NCI-H1417 (cell line): ENCODE data around the gene LPIN1.
A peak's percentile ranks its signal among the peaks of the same experiment; 100 is the strongest.

Source experiments
- DNase-seq, 3 experiments: peaks; one replicate each; lab custom pipeline; 2025; lab: John Stamatoyannopoulos, UW

Gene LPIN1

GRCh38 chr2:11784747-11785610, 38.5 kb downstream of the LPIN1 start:
- DNase-seq: peak in 1 of 3 experiments; percentile 15

DNA sequence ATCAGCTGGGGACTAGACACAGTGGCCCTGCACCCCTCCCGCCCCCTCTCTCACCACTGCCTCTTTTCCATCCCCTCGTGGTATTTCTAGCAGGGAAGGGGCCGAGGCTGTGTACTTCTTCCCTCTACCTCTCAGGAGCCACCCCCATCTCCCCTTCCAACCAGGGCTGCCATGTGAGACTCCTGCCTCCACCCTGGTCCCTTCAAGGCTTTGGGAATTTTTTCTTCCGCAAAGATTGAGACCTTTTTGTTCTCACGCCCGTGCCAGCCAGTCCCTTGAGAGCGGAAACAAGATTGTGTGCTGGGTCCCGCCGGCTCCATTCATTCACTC, 39.1 kb downstream of the LPIN1 start:
- no peak for DNase-seq

GRCh38 chr2:11786191-11786590, 39.8 kb downstream of the LPIN1 start:
- no peak for DNase-seq

DNA sequence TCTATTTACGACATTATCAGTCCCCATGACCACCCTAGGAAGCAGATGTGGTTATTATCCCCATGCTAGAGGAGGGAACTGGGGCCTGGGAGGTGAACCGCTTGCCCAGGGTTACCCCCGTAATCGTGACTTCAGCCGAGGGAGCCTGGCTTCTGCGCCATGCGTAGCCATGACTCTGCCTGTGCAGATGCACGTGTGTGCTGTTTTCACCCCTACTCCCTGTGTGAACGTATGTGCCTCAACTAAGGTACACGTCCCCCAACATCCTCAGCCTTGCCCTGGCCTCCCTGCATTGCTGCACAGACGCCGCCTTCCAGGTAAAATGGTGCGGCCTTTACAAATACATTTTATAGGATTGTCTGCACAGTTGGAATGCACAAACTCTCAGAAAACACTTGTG, 40.2 kb downstream of the LPIN1 start:
- no peak for DNase-seq

DNA sequence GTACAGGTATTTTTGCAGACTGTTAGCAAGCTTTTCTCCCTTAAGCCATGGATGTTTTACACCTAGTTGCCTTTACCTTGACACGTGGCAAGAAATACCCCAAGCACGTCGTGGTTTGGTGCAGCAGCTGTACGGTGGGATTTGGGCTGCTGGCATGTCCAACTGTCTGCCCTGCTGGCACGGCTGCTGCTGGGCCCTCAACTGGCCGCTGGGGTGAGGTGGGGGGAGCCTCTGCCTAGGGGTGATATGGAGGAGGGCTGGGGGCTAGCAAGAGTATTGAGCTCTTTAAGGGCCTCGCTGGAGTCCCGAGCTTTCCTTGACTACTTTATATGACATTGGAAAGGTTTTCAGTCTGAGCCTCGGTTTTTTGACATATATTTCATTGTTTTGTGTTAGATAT, 41.6 kb downstream of the LPIN1 start:
- no peak for DNase-seq

GRCh38 chr2:11788461-11789124, 42.2 kb downstream of the LPIN1 start:
- DNase-seq: peak in 1 of 3 experiments; percentile 68

- no peak for DNase-seq
Observed at GRCh38 chr2:11789243-11789642, 42.8 kb downstream of the LPIN1 start.

- DNase-seq: no peak
Observed at GRCh38 chr2:11790228-11790627, 43.8 kb downstream of the LPIN1 start.

DNA sequence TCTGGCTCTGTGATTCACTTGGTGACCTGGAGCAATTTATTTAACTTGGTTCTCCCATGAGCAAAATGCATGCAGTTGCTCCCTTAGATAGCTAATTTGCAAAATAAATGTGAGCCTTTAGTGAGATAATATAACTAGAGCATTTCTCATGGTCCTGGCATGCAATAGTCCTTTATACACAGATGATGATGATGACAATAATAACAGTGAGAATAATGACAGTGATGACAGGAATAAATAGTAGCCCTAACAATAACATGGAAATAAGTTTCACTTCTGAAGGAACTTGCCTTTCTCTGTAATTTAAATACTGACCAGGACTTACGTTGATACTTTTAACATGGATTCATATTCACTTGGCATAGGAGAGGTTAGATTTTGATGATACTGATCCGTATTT, 49.2 kb downstream of the LPIN1 start:
- DNase-seq: no peak

DNA sequence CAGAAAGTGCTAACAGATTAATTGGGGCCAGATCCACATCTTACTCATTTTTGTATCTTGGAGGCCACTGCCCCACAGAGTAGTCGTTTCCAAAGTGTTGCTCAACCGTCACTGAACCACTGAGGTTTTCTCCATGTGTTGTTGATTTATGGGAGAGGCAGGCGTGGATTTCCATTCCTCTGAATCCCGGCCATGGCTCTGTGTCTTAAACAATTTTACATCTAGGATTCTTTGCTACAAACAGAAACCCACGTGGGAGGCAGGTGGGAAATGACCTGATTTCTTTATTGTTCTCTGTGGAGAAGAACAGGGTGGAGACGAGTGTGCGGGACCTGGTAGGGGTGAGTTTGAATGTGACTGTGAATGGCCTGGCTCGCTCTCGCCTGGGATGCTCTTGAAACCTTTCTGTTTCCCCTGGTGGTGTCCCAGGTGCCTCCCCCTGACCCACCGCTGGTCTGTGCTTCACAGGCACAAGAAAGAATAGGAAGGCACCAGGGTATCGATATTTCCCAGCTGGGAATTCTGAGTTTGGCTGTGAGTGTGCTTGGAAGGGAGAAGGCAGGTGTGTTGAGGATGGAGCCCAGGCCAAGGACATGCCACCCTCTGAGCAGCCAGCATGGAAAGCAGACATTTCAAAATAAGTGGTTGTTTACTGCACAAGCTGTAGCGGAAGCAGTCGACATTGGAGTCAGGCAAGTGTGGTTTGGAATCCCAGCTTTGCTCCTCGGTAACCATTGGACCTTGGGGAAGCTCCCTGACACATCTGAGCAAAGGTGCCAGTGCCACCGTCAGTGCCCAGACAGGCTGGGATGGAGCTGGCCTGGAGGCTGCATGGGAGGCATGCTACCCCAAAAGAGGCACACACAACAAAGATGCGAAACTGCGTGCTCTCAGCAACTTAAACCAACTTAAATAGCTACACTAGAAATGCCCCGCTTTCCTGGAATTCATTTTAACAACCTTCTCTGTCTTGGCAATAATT, 50.0 kb downstream of the LPIN1 start:
- no peak for DNase-seq

DNA sequence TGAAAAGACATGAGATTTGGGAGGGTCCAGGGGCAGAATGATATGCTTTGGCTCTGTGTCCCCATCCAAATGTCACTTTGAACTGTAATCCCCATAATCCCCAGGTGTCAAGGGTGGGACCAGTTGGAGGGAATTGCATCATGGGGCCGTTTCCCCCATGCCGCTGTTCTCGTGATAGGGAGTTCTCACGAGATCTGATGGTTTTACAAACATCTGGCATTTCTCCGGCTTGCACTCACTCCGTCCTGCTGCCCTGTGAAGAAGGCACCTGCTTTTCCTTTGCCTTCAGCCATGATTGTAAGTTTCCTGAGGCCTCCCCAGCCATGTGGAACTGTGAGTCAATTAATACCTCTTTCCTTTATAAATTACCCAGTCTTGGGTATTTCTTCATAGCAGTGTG, 51.4 kb downstream of the LPIN1 start:
- DNase-seq: no peak

DNA sequence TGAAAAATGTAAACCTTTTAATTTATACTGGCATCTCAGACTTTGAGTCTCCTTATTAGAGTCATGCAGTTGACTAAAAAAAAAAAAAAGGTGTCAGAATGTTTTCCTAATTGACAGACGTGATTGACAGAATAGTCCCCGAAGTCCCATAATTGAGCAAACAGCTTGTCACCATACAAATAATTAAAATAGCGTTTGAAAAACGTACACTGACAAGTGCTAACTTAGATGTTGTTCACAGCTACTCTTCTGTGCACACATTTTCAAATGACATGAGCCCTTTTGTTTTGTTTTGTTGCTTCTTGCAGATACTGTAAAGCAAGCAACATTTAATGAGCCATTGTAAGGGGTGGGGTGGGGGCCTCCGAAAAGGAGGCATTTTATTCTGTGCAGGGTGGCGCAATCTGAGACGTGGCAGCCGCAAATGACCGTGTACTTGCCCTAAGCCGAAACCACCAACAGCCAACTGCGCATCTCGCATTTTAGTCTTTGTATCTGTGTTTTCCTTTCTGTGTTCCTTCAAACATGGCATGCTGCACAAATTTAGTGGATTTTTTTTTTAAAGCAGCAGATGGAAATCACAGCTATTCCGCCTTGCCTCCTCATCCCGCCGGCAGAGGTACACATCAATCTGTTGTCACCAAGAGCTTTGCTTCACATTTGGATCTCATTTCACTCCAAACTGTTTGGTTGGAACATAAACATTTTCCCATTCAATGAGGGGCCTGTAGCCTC, 52.4 kb downstream of the LPIN1 start:
- DNase-seq: no peak

DNA sequence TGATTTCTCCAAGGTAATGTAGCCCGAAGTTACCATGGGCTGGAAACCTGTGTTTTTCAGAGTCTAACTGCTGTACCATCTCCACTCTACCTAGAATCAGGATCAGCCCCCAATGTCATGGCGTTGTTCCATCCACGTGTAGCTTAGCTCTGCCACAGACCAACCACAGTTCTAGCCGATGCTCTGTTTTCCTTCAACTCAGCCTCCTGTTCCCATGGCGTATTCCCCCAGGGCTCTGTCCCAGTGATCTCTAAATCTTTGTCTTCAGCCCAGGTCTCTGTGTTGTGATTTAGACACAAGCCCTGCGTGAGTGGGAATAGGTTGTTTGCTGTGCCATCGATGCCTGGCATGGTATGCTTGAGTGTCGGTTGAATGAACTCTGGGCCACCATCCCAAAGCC, 53.4 kb downstream of the LPIN1 start:
- no peak for DNase-seq

DNA sequence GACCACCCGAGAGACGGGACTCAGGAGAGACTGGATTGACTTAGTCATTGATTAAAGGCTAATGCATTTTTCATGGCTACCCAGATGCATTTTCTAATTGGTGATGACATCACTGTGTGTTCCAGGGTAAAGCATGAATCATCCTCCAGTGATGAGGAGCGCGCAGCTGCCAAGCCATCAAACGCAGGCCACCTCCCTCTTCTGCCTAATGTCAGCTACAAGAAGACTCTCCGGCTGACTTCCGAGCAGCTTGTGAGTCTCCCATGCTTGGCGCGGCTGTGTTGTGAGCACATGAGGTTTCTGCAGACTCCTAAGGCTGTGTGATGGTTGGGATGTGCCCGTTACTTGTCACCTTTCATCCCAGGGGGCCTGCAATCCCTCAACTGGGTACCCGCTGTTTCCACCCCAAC, 56.4 kb downstream of the LPIN1 start:
- no peak for DNase-seq

DNA sequence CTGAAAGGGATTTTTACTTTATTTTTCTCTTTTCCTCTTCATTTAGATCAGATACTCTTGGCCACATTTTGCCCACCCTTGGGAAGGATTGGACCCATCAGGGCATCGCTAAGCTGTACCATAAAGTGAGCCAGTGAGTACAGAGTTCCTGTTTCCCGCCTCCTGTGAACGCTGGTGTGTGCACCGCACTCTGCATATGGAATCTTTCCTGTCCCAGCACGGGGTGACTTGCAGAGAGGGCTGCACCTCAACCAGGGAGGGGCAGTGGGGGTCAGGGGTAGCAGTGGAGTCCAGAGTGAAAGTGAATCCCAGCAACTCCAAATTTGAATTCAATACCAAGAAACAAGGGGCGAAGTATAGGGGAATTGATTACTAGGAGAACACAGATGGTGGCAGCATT, 58.6 kb downstream of the LPIN1 start:
- DNase-seq: no peak

- no peak for DNase-seq
Observed at GRCh38 chr2:11805920-11806319, 59.5 kb downstream of the LPIN1 start.

DNA sequence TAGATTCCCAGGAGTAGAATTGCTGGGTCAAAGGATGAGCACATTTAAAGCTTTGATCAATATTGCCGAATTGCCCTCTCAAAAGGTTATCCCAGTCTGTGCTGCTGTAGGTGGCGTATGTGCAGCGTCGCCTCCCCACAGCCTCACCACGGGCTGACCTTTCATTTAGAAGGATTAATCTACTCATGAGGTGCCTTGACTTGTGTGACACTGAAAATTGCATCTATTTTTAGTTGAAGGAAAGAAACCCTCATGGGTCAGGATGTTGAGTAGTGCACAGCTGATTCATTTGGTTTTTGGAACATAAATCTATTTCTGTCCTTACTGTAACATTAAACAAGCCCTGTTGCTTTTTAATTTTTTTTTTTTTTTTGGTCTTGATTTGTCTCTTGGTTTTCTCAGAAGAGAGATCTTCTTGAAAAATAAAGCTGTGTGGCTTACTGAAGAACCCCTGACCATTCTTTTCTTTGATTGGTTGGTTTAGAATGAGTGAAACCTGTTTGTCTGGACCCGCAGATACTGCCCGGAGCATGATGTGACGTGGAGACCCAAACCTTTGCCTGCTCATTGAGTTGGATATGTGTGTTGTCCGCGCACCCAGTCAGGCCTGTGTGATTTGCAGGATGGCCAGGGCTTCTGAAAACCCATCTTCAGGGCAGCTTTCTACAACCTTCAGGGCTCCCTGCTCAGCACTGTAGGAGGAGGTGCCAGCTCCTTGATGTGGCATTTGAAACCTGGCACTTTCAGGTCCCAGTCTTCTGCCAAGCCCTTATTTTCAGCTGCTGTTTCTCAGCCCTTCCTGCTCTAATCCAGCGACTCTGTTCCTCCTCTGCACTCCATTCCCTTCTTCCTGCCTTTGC, 61.0 kb downstream of the LPIN1 start:
- no peak for DNase-seq

- no peak for DNase-seq
Observed at GRCh38 chr2:11808016-11808400, 61.6 kb downstream of the LPIN1 start.

DNA sequence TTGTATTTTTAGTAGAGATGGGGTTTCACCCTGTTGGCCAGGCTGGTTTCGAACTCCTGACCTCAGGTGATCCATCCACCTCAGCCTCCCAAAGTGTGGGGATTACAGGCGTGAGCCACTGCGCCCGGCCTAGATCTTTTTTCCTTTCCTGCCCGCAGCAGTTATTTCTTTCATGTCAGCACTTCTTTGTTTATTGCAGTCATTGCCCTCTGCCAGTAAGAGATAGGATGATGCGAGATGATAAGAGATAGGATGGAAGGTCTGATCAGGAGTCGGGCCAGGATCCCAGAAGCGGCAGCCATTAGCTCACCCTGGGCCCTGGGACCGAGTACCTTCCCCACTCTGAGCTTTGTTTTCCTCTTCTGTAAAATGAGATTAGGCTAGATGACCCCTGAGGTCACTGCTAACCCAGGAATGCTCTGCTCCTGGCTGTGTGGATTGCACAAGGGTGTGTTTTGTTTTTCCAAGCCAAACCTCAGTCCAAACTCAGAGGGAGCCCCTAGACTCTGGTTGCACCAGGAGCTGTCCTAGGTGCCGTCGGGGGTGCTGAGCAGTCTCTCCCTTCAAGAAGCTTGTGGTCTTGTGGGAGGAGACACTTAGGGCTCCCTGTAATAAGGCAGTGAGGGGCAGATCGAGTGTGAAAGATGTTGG, 63.3 kb downstream of the LPIN1 start:
- no peak for DNase-seq

- no peak for DNase-seq
Observed at GRCh38 chr2:11810237-11810977, 64.0 kb downstream of the LPIN1 start.
